ENCODE measurements around the gene EPHA2.

The EPHA2 gene

GRCh38 chr1:16092923-16093511 is 62.9 kb downstream of the EPHA2 start:
- TF ChIP-seq, protein P1, sequence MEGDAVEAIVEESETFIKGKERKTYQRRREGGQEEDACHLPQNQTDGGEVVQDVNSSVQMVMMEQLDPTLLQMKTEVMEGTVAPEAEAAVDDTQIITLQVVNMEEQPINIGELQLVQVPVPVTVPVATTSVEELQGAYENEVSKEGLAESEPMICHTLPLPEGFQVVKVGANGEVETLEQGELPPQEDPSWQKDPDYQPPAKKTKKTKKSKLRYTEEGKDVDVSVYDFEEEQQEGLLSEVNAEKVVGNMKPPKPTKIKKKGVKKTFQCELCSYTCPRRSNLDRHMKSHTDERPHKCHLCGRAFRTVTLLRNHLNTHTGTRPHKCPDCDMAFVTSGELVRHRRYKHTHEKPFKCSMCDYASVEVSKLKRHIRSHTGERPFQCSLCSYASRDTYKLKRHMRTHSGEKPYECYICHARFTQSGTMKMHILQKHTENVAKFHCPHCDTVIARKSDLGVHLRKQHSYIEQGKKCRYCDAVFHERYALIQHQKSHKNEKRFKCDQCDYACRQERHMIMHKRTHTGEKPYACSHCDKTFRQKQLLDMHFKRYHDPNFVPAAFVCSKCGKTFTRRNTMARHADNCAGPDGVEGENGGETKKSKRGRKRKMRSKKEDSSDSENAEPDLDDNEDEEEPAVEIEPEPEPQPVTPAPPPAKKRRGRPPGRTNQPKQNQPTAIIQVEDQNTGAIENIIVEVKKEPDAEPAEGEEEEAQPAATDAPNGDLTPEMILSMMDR (IDR thresholded peaks at IDR 0.05; ENCODE audit: low read depth, low read length): no peak

DNA sequence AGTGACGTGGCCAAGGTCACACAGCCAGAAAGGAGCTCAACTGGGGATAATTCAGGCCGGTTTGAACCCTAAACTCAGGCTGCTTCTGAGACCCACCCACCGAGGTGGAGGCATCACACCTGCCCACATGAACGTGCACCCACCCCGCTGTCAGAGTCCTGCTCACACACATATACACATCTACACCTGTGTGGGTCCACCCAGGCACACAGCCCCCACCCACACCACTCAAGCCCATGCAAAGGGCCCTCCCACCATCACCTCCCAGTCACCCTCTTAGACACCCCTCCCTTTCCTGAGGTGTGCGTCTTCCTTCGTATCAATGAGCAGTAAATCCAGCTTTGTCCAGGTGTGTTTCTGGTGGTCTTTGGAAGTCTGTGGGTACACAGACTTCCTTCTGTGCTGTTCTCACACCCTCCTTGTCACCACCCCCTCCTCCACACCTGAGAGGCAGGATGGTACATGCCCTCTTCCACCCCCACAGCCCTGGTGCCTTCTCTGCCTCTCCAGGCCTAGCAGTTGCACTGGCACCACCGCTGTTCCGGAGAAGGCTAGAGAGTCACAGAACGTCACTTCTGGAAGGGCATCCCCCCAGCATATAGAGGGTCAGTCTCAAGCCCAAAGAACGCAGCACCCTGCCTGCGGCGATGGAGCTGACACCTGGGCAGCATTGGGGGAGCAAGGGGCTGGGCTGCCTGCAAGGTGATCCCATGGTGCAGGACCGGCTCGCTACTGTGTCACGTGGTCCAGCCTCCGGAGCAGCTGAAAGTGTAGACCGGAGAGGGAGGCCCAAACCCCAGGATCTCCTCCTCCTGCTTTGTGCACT is 63.6 kb downstream of the EPHA2 start:
- TF ChIP-seq, protein P1 (IDR thresholded peaks at IDR 0.05; ENCODE audit: low read depth, low read length): no peak
- H3K4me3 ChIP-seq (ENCODE audit: low read depth, low read length): no peak overlapping the region

More at GRCh38 chr1:16092923-16093511, 62.9 kb downstream of the EPHA2 start:
- no peak overlapping the region for H3K4me3 ChIP-seq (ENCODE audit: low read depth, low read length)

- TF ChIP-seq, protein P1 (IDR thresholded peaks at IDR 0.05; ENCODE audit: low read depth, low read length): no peak
Measured at GRCh38 chr1:16091296-16091695, 64.6 kb downstream of the EPHA2 start.

DNA sequence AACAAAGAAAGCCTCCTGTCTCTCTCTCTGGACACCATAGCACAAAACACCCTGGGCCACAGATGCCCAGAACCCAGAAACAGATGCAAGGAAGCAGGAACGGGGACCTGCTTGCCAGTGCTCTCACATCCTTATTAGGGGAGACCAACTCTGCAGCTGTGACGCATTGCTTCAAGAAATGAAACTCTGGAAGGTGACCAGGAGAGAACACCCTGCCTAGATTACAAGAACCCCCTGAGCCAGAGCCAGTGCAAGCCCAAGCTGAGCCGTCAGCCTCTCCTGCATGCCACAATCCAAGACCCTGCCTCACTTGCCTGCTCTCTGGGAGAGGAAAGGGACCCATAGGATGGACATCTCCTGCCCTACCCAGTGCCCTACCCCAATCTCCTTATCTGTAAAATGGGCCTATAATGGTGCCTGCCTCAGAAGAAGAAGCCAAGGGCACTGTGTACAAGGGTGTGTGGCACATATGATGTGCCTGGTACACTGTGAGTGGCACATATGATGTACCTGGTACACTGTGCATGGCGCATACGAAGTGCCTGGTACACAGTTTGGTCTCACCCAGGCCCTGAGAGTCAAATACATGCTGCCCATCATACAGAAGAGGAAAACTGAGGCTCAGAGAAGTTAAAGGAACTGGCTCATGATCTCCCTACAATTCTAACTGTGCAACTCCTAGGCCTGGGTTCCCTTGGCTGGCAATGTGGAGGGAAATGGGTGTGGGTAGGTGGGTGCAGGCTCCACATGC is 65.6 kb downstream of the EPHA2 start:
- no peak overlapping the region for H3K4me3 ChIP-seq (ENCODE audit: low read depth, low read length)
- TF ChIP-seq, protein P1 (IDR thresholded peaks at IDR 0.05; ENCODE audit: low read depth, low read length): no peak

More at GRCh38 chr1:16091296-16091695, 64.6 kb downstream of the EPHA2 start:
- no peak overlapping the region for H3K4me3 ChIP-seq (ENCODE audit: low read depth, low read length)

DNA sequence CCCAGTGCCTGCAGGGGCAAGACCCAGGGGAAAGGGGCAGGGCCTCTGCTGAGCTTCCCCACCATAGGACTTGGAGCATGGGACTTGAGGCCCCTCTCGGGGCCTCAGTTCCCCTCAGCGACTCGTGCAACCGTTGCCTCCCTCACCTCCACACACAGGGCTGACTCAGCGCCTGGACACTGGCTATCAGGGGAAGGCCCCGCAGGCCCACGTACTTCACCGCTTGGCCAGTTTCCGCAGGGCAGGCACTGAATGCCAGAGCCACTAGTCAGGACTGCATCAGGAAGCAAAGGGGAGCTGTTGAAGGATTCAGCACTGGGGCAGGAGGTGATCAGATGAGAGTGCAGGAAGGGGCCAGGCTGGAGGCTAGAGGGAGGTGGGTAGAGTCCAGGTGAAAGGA is 66.9 kb downstream of the EPHA2 start:
- TF ChIP-seq, protein P1 (IDR thresholded peaks at IDR 0.05; ENCODE audit: low read depth, low read length): no peak
- H3K4me3 ChIP-seq (ENCODE audit: low read depth, low read length): no peak overlapping the region

DNA sequence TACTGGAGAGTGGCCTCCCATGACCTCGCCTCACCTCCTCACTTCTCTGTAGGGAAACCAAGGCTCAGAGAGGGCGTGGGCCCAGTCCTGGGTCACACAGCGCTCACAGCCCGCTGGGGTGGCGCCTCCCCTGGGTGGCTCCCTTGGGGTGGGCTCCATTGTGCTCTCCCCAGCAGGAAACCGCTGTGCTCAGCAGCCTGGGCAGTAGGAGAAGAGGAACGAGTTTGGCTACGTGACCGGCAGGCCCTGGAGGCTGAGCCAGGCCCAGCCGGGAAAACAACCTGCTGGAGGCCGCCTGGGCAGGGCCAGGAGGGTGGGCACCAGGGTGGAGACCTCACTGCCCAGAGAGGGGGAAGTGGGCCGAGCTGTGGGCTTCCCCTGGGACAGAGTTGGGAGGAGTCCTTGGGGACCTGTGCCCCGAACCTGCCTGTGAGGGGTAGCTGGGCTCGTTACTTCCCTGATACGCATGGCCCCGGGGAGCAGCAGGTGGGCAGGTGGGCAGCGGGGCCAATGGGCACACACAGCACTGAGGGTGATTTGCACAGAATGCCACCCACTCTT is 67.4 kb downstream of the EPHA2 start:
- no peak overlapping the region for H3K4me3 ChIP-seq (ENCODE audit: low read depth, low read length)
- TF ChIP-seq, protein P1 (IDR thresholded peaks at IDR 0.05; ENCODE audit: low read depth, low read length): no peak

Data from WI38 (cell line).